Memory B cell (primary cell): ENCODE results near the gene NEK4.

Experiments used
- ATAC-seq: fragments of 150-1000 bp; cut with Tn5 transposase; 2 replicates; pipeline ENCODE4 v1.10.0; 2021; ENCODE audit warnings: low read depth, mild to moderate bottlenecking, moderate library complexity
- DNase-seq, 2 donors: peaks; one replicate each; pipeline ENCODE4 v3.0.0; 2022; ENCODE audit warnings: low spot score in 2 of 2
- H3K27ac Mint-ChIP-seq: one replicate; pipeline ENCODE4 v1.8.0; 2022; ENCODE audit warnings: mild to moderate bottlenecking, moderate library complexity, mixed read lengths
- H3K27me3 Mint-ChIP-seq: one replicate; pipeline ENCODE4 v1.8.0; 2022; ENCODE audit warnings: mixed read lengths
- H3K36me3 Mint-ChIP-seq: one replicate; pipeline ENCODE4 v1.8.0; 2022; ENCODE audit warnings: mild to moderate bottlenecking, mixed read lengths
- H3K4me1 Mint-ChIP-seq: one replicate; pipeline ENCODE4 v1.8.0; 2022; ENCODE audit warnings: mixed read lengths
- H3K4me3 Mint-ChIP-seq: one replicate; pipeline ENCODE4 v1.8.0; 2022; ENCODE audit warnings: mild to moderate bottlenecking, moderate library complexity, mixed read lengths
- H3K9me3 Mint-ChIP-seq: one replicate; pipeline ENCODE4 v1.8.0; 2022; ENCODE audit warnings: mixed read lengths

The NEK4 gene

GRCh38 chr3:52696830-52697631, 73.7 kb downstream of the NEK4 start:
- Mint-ChIP-seq H3K4me1 (peaks cover 5% of the 10 kb centered on the region), H3K36me3 (peaks cover 18% of the 10 kb centered on the region), H3K9me3 (no peaks in the 10 kb centered on the region), H3K27ac (peak overlapping the region; percentile 84), H3K4me3 (no peak overlapping the region), H3K27me3 (no peaks in the 10 kb centered on the region)
- no peak for DNase-seq
- ATAC-seq = peak; percentile 57

- no peaks in the 10 kb centered on the region for H3K27me3 Mint-ChIP-seq
- peak overlapping the region; percentile 45 for H3K27ac Mint-ChIP-seq
- no peak for DNase-seq
Observed at GRCh38 chr3:52695798-52696671, 74.7 kb downstream of the NEK4 start.

GRCh38 chr3:52694528-52695189, 76.1 kb downstream of the NEK4 start:
- Mint-ChIP-seq H3K4me1 (peaks cover 5% of the 10 kb centered on the region), H3K27ac (peak overlapping the region; percentile 45), H3K4me3 (no peak overlapping the region), H3K36me3 (peaks cover 21% of the 10 kb centered on the region), H3K27me3 (no peaks in the 10 kb centered on the region), H3K9me3 (no peaks in the 10 kb centered on the region)
- DNase-seq (no peak), ATAC-seq (no peak)

More at GRCh38 chr3:52695798-52696671, 74.7 kb downstream of the NEK4 start:
- no peaks in the 10 kb centered on the region for H3K9me3 Mint-ChIP-seq
- peaks cover 18% of the 10 kb centered on the region for H3K36me3 Mint-ChIP-seq
- no peak overlapping the region for H3K4me3 Mint-ChIP-seq
- ATAC-seq = no peak
- H3K4me1 Mint-ChIP-seq = peaks cover 5% of the 10 kb centered on the region

- peaks cover 7% of the 10 kb centered on the region for H3K4me1 Mint-ChIP-seq
- H3K27ac Mint-ChIP-seq = peak overlapping the region; percentile 65
- H3K4me3 Mint-ChIP-seq = no peak overlapping the region
- no peak for DNase-seq
- no peaks in the 10 kb centered on the region for H3K27me3 Mint-ChIP-seq
- no peaks in the 10 kb centered on the region for H3K9me3 Mint-ChIP-seq
- ATAC-seq = no peak
- peaks cover 29% of the 10 kb centered on the region for H3K36me3 Mint-ChIP-seq
Observed at GRCh38 chr3:52693071-52693470, 77.7 kb downstream of the NEK4 start.

GRCh38 chr3:52690560-52690959, 80.2 kb downstream of the NEK4 start:
- peaks cover 10% of the 10 kb centered on the region for H3K4me1 Mint-ChIP-seq
- no peaks in the 10 kb centered on the region for H3K27me3 Mint-ChIP-seq
- H3K4me3 Mint-ChIP-seq = no peak overlapping the region
- H3K9me3 Mint-ChIP-seq = no peaks in the 10 kb centered on the region
- peaks cover 30% of the 10 kb centered on the region for H3K36me3 Mint-ChIP-seq
- ATAC-seq (no peak), DNase-seq (no peak)
- H3K27ac Mint-ChIP-seq = no peak overlapping the region

- DNase-seq (no peak), ATAC-seq (no peak)
- Mint-ChIP-seq H3K27me3 (no peaks in the 10 kb centered on the region), H3K4me1 (peaks cover 13% of the 10 kb centered on the region), H3K9me3 (no peaks in the 10 kb centered on the region), H3K36me3 (peaks cover 24% of the 10 kb centered on the region), H3K27ac (peak overlapping the region; percentile 35), H3K4me3 (no peak overlapping the region)
Observed at GRCh38 chr3:52689151-52689550, 81.6 kb downstream of the NEK4 start.

- ATAC-seq = no peak
- no peak for DNase-seq
- Mint-ChIP-seq H3K27me3 (no peaks in the 10 kb centered on the region), H3K4me3 (no peak overlapping the region), H3K27ac (peak overlapping the region; percentile 35), H3K4me1 (peaks cover 9% of the 10 kb centered on the region), H3K36me3 (peaks cover 17% of the 10 kb centered on the region), H3K9me3 (no peaks in the 10 kb centered on the region)
Observed at GRCh38 chr3:52688266-52688665, 82.5 kb downstream of the NEK4 start.

GRCh38 chr3:52685709-52686691, 84.7 kb downstream of the NEK4 start, which contains the start of the genes GNL3 and PBRM1:
Gene GNL3, plus strand, starts transcription at chr3:52686032. Its CDS starts 61 bp downstream, at chr3:52686093.
Gene PBRM1, minus strand, starts transcription at chr3:52685913.
- peak within 1 kb of the TSS; percentile 97 for H3K4me3 Mint-ChIP-seq
- DNase-seq (peak; percentile 88 to 89), ATAC-seq (peak; percentile 79)
- H3K27me3 Mint-ChIP-seq = no peaks in the 10 kb centered on the region
- peaks cover 17% of the 10 kb centered on the region for H3K4me1 Mint-ChIP-seq
- peaks cover 20% of the 10 kb centered on the region for H3K36me3 Mint-ChIP-seq
- H3K9me3 Mint-ChIP-seq = no peaks in the 10 kb centered on the region
- H3K27ac Mint-ChIP-seq = peak within 1 kb of the TSS; percentile 98

GRCh38 chr3:52685285-52685708, 85.4 kb downstream of the NEK4 start:
- Mint-ChIP-seq H3K4me1 (peaks cover 18% of the 10 kb centered on the region), H3K36me3 (peaks cover 18% of the 10 kb centered on the region)
- DNase-seq = peak; percentile 70 to 73

GRCh38 chr3:52684184-52684583, 86.6 kb downstream of the NEK4 start:
- Mint-ChIP-seq H3K27me3 (no peaks in the 10 kb centered on the region), H3K9me3 (no peaks in the 10 kb centered on the region), H3K36me3 (peaks cover 18% of the 10 kb centered on the region), H3K4me1 (peaks cover 21% of the 10 kb centered on the region), H3K4me3 (no peak overlapping the region), H3K27ac (peak overlapping the region; percentile 98)
- ATAC-seq = no peak
- DNase-seq = no peak

More at GRCh38 chr3:52685285-52685708, 85.4 kb downstream of the NEK4 start:
- Mint-ChIP-seq H3K27ac (peak overlapping the region; percentile 98), H3K9me3 (no peaks in the 10 kb centered on the region), H3K4me3 (peak overlapping the region; percentile 89), H3K27me3 (no peaks in the 10 kb centered on the region)
- peak; percentile 76 for ATAC-seq

- Mint-ChIP-seq H3K27me3 (no peaks in the 10 kb centered on the region), H3K36me3 (peaks cover 18% of the 10 kb centered on the region), H3K4me3 (no peak overlapping the region), H3K4me1 (peaks cover 25% of the 10 kb centered on the region), H3K9me3 (no peaks in the 10 kb centered on the region), H3K27ac (peak overlapping the region; percentile 20)
- ATAC-seq = no peak
- no peak for DNase-seq
Observed at GRCh38 chr3:52683611-52684010, 87.1 kb downstream of the NEK4 start.

- Mint-ChIP-seq H3K4me1 (peaks cover 23% of the 10 kb centered on the region), H3K9me3 (no peaks in the 10 kb centered on the region), H3K27me3 (no peaks in the 10 kb centered on the region), H3K4me3 (no peak overlapping the region), H3K27ac (peak overlapping the region; percentile 81), H3K36me3 (peaks cover 18% of the 10 kb centered on the region)
- no peak for DNase-seq
- no peak for ATAC-seq
Observed at GRCh38 chr3:52682016-52682415, 88.7 kb downstream of the NEK4 start.

- Mint-ChIP-seq H3K4me3 (no peak overlapping the region), H3K9me3 (no peaks in the 10 kb centered on the region), H3K36me3 (peaks cover 22% of the 10 kb centered on the region), H3K4me1 (peaks cover 23% of the 10 kb centered on the region), H3K27ac (peak overlapping the region; percentile 81), H3K27me3 (no peaks in the 10 kb centered on the region)
- no peak for ATAC-seq
- DNase-seq = no peak
Observed at GRCh38 chr3:52681596-52681995, 89.1 kb downstream of the NEK4 start.
